GM20431 (cell line): ENCODE results near the gene NET1.

Experiments used
- in situ Hi-C: fragments of 300-500 bp; cut with MseI, MboI; formaldehyde crosslinking; loops from one replicate; pipeline ENCODE4 v1.15.0; 2020; ENCODE audit warnings: low sequenced_read_pairs; ENCODE audit not compliant: unreplicated experiment

Gene NET1

GRCh38 chr10:5476918-5477525 lies 64.7 kb downstream of the NET1 start:
- in situ Hi-C loops, result no loop called here

GRCh38 chr10:5477948-5478693 lies 65.8 kb downstream of the NET1 start:
- in situ Hi-C loops, result no loop called here

GRCh38 chr10:5478694-5479305 lies 66.4 kb downstream of the NET1 start:
- in situ Hi-C loops, result no loop called here

- in situ Hi-C loops, result no loop called here
Measured at GRCh38 chr10:5479481-5480161, 67.3 kb downstream of the NET1 start.

- in situ Hi-C loops, result no loop called here
Measured at GRCh38 chr10:5480162-5480941, 68.0 kb downstream of the NET1 start.

GRCh38 chr10:5481121-5481520 lies 68.8 kb downstream of the NET1 start:
- in situ Hi-C loops, result no loop called here

GRCh38 chr10:5482016-5482415 lies 69.7 kb downstream of the NET1 start:
- in situ Hi-C loops, result no loop called here

GRCh38 chr10:5484205-5484604 lies 71.8 kb downstream of the NET1 start:
- in situ Hi-C loops, result no loop called here

- in situ Hi-C loops, result no loop called here
Measured at GRCh38 chr10:5485290-5485689, 72.9 kb downstream of the NET1 start.

- in situ Hi-C loops, result no loop called here
Measured at GRCh38 chr10:5485948-5486852, 73.8 kb downstream of the NET1 start.

- in situ Hi-C loops, result no loop called here
Measured at GRCh38 chr10:5486853-5487235, 74.5 kb downstream of the NET1 start.

GRCh38 chr10:5488272-5489161 lies 76.2 kb downstream of the NET1 start:
- in situ Hi-C loops, result no loop called here

GRCh38 chr10:5490032-5490431 lies 77.7 kb downstream of the NET1 start:
- in situ Hi-C loops, result no loop called here

GRCh38 chr10:5490698-5491464 lies 78.5 kb downstream of the NET1 start:
- in situ Hi-C loops, result no loop called here

- in situ Hi-C loops, result no loop called here
Measured at GRCh38 chr10:5491477-5491876, 79.1 kb downstream of the NET1 start.

GRCh38 chr10:5492322-5492855 lies 80.0 kb downstream of the NET1 start:
- in situ Hi-C loops, result no loop called here

- in situ Hi-C loops, result no loop called here
Measured at GRCh38 chr10:5492929-5493576, 80.7 kb downstream of the NET1 start.
